Stimulated activated CD8-positive, alpha-beta memory T cell treated with anti-CD3 and anti-CD28 coated beads, Interleukin-15, amount 100 ng/mL, for 1 hour (primary cell): ENCODE measurements around the gene MTSS2.
"Not testable (repeated sequence)": the region's sequence is repeated elsewhere in the genome, so short reads cannot be mapped to it uniquely, and the experiment has no call there.

Experiments
- DNase-seq: peaks from one replicate; pipeline ENCODE4 v3.0.0-alpha.2; 2020; ENCODE audit warnings: low read depth

Gene MTSS2

DNA sequence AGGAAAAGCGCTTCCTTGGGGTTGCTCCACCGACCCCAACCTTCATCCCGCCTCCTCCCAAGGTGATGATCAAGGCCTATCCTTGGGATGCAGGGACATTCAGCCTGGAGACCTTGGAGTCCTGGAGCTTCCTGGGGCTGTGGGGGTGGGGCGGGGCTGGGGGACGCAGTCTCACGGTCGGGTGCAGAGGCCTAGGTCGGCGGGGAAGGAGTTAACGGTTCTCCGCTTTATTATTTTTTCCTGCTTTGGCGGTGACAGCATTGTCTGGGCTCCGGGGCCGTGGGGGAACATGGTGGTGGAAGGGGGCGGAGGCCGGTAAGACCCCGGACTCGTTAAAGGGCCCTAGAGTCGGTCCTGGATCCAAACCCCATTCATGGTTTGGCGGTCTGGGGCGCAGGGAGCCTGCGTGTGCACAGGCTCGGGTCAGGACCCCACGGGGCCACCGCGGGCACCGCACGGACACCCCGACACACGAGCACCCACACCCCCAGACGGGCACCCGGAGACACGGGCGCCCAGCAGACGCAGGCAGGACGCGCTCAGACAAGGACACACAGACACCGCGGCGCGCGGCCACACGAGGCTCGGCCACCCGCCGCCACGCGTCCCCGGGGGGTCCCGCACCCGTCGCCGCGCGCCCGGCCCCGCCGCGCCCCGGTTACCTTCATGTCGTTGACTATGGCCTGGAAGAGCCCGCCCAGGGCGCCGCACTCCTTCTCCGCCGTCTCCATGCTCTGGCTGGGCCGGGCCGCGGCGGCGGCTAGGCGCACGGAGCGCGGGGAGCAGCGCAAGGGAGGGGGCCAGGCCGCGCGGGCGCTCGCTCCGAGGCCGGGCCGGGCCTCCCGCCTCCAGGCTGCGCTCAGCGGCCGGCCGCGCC is 554 bp downstream of the MTSS2 start:
- no peak for DNase-seq

DNA sequence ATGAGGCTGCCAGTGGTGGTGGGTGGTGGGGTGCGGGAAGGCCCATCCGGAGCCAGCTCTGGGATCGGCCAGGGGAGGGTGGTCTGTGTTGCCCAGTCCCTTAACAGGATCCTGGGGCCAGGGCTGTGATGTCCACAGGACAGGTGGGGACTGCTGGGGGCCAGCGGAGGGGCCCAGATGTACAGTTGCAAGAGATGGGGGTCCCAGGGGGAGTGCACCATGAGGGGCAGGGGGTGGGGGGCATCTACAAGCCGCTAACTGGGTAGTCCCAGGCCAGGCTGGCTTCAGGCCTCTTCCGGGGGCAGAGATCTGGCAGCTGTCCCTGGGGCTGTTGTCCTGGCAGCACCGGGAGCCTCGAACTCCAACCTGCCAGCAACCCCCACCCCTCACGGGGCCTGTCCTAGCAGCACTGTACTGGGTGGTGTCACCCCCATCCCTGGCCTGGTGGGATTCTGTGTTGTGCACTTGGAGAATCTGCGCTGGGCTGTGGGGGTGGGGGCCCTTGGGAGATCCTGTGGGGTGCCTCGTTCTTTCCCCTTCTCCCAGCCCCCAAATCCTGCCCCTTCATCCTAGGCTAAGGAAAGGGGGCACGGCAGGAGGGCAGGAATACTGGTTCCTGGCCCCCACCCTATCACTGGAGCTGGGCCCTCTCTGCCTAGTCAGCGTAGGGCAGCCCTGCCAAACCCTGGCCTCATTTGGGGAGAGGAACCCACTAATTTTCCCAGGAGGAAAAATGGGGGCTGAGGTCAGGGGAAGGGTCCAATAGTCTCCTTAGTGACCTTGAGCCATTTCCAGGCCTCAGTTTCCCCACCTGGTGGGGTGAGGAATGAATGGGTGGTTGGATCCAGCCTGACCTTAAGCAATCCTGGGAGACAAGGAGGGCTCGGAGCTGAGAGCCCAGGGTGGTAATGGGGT is 1.4 kb downstream of the MTSS2 start:
- no peak for DNase-seq

DNA sequence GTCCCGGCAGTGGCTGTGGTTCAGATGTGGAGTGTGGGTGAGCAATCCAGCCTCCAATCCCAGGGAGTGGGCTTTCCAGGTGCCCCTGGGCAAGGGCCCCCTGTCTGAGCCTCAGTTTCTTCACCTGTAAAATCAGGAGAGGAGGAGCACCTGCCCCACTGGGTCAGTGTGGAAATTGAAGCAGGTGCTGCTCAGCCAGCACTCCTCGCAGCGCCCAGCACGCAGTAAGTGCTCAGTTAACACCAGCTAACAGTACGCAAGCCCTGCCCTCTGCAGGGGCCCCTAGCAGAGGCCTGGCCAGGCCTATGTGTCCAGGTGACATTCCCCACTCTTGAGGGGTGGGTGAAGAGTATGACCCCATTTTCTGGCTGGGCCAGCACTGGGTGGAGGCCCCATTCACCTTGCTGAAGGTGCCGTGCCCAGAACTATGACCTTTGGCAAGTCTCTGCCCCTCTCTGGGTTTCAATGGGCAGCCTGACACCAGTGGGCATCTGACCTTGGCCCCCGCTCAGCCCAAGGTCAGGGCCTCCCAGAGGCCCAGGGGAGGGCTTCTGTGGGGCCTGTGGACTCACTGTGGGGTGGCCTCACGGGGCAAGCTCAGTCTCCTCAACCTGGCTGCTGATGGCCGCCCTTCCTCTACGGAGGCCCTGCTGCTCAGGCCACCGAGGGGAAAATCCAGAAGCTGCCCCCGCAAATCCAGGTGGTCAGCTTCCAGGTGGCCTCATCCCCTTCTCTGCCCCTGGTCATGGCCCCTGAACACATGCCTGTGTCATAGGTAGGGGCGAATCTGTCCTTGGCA is 2.5 kb downstream of the MTSS2 start:
- no peak for DNase-seq

DNA sequence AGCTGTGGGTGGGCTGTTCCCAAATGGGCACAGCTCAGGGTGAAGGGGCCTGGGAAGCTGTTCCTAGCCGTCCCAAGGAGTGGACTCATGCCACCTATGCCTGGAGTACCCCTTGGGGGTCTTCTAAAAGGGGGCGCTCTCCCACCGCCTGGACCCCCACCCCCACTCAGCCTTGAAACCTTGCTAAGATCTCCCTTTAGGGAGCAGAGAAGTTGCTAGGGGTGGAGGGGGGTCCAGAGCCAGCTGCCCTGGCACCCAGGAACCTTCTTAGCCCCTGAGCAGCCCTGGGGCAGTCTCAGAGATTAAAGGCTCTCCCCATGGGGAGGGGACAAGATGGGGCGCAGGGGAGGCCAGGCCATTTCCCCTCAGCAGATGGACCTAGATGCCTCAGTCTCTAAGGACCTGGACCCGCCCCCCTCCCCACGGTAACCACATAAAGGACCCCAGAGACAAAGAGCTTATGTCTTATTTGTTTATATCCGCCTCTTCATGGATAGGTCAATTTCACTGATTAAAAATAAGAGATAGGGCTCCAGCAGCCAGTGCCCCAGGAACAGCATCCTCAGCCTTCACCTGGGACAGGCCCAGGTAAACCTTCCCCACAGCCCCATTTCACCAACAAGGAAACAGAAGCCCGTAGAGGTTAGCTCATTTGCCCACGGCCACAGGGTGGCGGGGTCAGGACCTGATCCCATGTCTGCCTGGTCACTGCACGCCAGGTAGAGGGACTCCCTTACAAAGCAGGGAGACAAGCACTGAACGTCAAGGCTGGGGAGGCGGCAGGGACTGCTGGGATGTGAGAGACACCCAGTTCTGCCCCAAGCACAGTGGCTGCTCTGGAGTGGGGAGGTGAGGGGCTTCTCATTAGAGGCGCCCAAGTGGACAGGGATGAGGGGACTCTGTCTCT is 3.4 kb downstream of the MTSS2 start:
- no peak for DNase-seq

DNA sequence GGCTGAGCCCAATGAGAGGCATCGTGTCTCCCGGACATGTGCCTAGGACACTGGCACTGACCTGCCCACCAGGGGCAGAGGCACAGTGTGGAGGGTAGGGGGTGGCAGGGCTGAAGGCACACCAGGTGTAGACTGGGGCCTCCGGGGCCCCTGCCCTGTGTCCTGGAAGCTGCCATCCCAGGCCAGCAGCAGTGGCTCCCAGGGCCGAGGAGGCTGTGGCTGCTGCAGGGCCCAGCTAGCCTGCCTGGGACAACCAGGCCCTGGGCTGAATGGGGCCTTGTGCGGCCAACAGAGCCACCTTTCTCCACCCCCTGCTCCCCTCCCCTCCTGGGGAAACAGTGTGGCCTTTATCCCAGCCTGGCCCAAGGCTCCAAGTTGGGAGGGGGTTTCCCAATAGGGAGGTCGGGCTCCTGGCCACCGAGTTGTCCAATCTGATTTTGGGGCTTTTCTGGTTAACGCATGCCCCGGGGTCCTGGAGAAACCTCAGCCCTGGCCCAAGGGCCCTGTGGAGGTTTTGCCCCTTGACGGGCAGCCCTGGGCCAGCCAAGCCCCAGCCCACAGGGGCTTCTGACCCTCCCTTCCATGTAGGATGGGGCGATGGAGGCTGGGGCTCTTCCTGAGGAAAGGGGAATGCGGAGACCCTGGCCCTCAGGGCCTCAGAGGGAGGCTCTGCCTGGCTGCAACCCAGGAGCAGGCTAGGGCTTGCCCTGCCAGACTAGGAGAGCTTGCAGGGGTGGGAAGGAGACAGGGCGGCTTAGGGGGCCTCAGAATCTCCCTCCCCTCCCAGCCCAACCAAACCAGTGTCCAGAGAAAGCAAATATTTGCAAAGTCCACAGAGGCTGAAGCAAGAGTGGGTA is 4.2 kb downstream of the MTSS2 start:
- no peak for DNase-seq

DNA sequence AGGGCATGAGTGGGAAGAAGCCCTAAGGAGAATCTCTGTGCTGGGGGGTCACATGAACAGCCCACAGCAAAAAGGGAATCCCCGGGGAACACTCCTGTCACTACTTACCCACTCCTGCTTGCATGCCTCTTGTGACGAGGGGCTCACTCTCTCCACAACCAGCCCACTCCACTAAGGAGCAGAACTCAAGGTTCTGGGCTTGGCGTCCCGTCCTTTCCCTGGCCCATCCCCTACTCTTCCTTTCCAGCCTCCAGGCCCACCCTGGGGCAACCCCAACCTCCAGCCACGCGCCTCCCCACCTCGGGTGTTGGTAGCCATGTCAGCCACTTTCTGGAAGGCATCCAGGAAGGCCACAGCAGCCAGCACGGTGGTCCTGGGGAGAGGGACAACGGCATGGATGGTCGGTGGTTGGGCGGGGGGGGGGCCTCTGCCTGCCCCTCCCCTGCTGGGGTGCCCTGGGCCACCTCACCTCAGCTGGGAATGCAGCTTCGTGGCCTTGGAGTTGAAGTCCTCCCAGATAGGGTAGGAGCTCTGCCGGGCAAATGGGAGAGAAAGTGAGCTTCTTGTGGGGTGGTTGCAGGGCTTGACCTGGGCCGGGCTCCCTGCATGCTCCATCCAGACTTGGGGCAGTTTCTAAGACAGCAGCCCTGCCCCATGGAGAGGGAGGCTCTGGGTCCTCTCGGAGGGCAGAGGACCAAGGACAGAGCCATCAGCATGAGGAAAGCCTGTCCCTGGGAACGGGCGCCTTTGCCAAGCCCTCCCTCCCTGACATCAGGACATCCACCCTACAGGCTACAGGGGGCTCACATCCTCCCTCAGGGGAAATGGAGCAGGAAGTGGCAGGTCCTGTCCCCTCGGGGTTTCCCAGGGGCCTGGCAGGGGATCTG is 5.1 kb downstream of the MTSS2 start:
- DNase-seq: no peak

DNA sequence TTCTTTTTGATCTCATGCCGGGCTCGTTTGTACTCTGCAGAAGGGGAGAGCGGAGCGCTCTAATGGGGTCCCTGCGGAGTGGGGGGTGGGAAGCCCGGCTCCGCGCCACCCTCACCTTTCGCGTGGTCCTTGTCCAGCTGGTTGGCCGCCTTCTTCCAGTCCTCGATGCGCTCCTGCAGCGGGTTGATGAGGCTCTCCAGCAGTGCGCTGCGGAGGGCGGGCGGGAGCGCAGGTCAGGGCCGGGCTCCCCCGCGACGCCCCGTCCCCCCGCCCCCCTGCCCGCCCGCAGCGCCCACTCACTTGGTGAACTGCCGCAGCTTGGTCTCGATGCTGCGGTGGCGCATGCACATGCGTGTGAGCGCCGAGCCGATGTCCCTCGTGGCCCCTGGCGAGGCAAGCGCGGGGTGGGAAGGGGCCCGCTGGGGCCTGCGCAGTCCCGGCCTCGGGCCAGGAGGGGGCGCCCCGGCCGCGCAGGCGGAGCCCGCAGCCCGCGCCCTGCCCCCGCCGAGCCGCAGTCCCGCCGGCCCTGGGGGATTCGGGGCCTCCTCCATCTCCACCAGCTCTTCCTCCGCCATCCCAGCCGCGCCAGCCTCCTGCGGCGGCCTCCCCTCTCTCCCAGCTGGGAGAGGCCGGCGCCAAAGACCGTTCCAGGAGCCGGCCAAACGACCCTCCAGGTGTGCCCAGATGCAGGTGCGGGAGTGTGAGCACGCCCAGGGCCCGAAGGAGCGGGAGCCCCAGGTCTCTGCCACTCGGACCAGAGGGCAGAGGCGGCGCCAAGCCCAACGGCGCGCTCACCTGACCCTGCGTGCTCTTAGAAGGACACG is 6.0 kb downstream of the MTSS2 start:
- DNase-seq: no peak

DNA sequence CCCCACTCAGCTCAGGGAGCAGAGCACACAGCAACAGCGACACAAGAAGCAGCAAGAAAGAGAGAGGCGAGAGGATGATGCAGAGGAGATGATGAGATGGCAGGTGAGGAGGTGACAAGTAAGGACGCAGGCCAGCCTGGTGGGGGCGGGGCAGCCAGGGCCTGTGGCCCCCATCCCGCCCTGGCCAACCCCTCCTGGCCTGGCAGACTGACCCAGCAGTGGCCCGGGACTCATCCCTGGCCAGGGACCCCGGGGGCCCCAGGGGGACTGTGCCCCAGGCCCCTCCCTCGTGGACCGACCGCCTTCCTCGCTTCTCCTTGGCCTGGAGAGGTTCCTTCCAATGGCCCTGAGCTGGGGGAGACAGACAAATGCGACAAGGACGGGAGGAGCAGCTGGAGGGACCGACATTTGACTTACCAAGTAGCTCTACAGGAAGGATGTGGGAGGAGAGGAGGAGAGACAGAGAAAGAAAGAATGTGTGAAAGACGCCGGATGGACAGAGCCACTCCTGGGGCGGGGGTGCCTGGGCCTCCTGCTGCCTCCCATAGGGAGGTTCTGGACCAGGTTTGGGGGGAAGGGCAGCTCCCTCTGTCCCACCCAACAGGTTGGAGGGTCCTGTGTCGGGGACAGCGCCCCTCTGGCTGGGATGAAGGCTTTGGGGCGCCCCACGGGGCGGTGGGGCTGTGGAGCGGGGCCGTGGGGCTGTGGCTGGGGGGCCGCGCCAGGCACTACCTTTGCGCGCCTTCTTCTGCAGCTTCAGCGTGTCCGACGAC is 6.8 kb downstream of the MTSS2 start:
- no peak for DNase-seq

DNA sequence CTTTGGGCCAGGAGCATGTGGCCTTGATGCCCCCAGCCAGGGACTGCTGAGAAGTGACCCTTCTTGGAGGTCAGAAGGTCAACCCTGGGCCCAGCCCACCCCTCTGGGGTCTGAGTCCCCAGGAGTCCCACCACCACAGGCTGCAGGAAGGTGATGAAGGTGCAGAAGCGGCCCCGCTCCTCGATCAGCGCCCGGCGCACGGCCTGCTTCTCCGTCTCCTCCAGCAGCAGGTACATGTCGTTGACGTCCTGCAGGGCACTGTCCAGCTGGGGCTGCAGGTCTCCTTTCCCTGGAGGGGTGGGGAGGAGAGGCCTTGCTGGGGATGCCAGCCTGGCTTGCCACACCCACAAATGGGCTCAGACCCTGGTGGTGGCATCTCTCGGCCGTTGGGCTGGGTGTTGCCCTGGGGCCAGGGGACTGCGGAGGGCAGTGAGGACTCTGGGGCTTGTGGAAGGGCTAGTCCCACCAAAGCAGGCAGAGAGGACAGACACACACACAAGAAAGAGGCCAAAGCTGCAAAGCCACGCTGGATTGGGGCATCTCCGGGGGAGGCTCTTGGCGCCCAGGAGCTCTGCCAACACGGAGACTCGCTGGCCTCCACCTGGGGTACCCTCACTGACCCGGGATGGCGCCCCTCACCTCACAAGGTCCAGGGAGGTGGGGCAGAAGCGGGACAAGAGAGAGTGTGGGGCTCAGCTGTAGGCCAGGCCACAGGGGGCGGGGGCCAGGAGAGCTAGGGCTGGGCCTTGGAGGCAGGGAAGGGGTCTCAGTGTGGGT is 7.5 kb downstream of the MTSS2 start:
- no peak for DNase-seq

DNA sequence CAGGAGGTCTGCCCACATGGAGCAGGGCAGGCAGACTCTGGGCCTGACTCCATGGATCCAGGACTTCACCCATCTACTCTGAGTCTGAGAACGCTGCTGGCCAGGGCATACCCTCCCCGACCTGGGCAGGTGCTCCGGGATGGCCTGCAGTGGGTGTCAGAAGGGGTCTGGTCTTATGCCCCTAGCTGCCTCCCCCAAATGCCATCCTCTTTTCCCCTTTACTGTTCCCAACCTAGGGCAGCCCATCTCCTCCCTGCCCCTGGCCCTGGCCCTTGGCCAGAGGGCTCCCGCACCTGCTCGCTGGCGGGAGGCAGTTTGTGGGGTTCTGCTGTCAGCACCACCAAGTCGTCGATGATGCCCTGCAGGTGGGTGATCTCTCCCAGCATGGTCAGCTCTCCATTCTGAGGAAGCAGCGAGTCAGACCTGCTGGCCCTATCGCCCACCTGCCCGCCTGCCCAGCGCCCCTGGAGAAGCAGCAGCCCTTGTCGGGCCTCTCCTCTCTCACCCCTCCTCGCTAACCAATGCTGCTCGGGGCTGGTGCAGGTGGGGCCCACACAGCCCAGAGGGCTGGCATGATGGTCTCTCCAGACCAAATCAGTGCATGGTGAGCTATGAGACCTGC is 8.2 kb downstream of the MTSS2 start:
- DNase-seq: no peak

DNA sequence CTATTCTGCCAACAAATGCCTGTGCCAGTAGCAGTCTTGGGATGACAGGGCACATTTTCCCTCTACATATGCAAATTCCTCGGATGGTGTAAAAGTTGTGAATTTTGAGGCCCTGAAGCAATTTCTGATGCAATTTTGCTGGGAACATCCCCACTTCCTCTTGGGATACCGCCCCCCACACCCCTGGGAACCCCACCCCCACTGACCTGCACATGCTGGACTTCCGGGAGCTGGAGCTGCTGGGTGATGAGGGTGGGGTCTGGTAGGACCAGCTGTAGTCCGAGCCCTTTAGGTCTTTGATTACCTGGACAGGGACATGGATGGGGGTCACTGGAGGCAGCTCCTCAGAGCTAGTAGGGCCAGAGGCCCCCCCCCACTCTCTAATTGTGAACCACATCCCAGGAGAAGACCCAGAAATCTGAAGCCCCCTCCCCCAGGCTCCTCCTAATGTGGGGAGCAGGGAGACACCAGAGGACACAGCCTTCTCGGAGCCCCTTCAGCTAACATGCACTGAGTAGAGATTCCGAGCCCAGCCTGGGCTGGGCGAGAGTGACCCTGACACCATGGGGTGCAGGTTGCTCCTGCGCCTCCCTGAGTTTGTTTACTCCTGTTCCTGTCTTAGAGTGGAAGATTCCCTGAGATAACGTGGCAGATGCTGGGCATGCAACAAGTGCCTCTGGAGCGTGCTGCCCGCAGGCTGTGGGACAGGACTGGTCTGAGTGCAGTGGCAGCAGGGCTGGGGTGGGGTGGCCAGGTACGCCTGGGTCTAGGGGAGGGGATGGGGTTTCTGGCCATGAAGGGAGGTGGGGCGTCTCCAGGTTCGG is 9.0 kb downstream of the MTSS2 start:
- no peak for DNase-seq

DNA sequence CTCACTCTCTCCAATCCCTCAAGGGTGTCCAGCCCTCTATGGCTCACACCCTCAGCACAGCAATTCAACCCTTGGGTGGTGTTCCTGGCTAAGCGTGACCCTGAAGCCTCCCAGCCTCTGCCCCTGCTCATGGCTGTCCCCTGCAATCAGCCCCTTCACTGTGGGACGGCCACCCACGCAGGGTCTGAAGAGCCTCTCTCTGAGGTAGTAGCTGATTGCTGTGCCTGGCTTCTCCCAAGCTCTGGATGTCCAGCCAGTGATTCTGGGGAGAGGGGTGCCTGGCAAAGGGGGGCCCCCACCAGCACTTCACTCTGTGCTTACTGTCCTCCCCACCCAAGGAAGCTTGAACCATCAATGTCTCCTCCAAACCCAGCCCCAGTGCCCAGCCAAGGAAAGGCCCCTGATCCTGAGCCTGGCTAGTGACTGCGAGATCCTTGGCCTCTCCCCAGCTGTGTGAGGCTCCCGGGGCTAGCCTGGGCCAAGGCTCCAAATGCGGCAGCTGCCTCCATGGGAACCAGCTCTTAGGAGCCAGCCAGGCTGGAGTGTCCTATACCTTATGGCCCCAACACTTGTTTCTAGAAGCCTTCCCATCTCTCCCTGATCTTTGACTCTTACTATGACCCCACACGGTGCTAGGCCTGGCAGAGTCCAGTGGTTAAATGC is 9.9 kb downstream of the MTSS2 start:
- DNase-seq: no peak

DNA sequence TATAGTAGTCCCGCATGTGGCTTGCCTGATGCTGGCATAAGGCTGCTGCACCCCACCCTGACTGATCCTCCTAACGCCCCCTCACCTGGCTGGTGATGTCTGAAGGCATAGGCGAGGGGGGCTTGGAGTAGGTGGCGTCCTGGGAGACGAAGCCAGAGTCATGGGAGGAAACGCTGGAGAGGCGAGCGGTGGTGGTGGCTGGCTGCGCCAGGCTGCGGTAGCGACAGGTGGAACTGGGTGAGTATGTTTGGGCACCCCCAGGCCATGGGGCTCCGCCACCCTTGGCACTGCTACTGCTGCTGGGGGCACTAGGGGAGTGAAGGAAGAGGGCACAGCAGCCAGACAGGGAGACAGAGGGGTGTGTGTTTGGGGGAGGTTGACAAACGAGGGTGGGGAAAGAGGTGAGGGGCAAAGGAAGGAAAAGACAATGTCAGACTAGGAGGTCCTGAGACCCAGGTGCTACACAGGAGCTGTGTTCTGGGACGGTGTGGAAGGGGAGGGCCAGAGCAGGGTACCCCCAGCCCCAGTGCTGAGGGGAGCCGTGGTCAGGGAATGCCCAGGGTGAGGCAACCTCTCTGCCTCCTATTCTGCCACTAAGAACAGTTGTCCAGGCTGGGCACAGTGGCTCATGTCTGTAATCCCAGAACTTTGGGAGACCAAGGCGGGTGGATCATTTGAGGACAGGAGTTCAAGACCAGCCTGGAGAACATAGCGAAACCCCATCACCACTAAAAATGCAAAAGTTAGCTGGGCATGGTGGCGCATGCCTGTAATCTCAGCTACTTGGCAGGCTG is 11.4 kb downstream of the MTSS2 start:
- DNase-seq: no peak

DNA sequence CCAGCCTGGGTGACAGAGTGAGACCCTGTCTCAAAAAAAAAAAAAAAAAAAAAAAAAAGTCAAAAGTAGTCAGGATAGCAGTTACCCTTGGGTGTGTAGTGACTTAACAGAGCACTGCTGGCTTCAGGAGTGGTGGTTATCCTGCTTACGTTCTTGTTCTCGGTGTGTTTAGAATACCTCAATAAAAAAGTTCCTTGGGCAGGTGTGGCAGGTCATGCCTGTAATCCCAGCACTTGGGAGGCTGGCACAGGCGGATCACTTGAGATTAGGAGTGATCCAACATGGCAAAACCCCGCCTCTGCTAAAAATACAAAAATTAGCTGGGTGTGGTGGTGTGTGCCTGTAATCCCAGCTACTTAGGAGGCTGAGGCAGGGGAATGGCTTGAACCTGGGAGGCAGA is 14.9 kb downstream of the MTSS2 start:
- not testable (repeated sequence) for DNase-seq
